Hippocampal formation (tissue), 2 donors: ENCODE results near the gene WDR93.
"Not testable (repeated sequence)": the region's sequence is repeated elsewhere in the genome, so short reads cannot be mapped to it uniquely, and the experiment has no call there.

Experiments used
- DNase-seq, 2 donors: peaks; one replicate each; lab custom pipeline; 2025; lab: John Stamatoyannopoulos, UW

WDR93 gene

DNA sequence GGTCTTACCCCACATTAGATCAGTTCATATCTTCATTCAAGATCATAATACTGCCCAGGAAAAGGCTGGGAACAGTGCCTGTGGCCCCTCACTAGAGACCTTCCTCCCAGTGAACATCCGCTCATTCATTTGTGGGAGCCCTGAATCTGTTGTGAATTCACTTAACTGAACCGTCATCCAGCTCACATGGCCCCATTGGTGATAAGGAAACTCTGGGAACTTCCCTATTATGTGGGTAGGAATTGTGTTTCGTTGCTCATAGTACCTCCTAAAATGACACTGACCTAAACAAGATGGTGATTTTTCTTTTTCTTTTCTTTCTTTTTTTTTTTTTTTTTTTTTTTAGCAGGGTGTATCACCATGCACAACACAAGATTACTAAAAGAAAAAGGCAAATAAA lies 78.8 kb downstream of the WDR93 start:
- no peak for DNase-seq

DNA sequence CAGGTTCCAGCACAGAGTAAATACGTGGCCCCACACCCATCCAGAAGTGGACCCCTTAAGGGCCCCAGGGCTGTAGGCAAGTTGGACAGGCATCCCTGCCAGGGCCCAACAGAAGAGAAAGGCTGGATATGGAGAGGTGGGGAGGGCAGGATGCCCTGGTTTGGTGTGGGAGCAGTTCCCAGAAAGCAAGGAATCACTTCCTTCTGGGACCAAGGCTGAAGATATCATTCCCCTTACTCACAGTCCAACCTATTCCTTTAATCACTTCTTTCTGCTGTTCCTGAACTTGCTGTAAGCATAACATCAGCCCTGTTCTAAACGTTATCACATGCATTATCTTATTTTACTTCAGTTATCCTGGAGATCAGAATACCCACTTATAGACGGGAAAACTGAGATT lies 79.4 kb downstream of the WDR93 start:
- no peak for DNase-seq

DNA sequence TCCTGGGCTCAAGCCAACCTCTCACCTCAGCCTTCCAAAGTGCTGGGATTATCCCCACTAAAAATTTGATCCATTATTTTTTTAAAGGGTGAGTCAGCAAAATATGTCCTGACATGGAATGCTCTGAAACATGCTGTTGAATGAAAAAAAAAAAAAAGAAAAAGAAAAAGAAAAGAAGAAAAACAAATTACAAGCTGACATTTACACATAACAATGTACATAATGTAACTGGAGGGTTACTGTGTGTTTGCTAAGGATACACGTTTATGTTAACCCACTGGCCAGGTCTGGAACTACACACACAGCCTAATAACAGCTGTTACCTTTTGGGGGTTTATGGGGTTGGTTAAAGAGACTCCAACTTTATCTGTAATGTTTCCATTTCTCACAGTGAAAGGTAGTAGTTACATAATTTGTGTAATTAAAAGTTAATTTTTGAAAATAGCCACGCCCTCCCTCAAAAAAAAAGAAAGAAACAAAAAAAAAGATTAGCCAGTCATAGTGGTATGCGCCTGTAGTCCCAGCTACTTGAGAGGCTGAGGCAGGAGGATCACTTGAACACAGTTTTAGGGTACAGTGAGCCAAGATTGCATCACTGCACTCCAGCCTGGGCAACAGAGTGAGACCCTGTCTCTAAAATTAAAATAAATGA lies 82.4 kb downstream of the WDR93 start:
- no peak for DNase-seq

DNA sequence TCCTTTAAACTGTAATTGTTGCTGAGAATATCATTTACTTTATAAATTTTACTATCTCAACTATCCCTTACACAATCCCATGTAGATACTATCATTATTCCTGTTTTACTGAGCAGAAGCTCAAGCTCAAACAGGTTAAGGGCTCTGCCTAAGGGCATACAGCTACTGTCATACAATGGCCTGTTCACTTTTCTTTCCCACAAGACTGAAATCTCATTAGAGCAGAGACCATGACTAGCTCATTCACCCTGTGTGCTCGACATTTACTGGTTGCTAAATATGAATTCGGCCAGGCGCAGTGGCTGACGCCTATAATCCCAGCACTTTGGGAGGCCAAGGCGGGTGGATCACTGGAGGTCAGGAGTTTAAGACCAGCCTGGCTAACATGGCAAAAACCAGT lies 83.9 kb downstream of the WDR93 start:
- no peak for DNase-seq

DNA sequence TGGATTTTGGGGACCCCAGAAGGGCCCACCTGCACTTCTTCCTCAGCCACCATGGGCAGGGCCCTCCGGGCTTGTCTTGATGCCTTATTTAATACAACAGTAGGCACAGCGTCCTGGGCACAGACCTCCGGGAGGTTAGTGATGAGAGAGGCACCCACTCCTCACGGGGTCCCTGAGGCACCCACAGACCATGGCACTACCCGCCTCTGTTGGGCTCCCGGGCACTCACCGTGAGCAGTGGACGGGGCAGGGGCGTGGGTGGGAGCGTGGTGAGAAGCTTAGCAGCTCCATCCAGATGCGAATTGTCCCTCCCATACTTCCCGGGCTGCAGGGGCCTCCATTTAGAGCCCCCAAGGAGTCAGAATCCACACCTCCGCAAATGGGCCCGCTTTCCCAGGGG lies 85.2 kb downstream of the WDR93 start:
- no peak for DNase-seq

DNA sequence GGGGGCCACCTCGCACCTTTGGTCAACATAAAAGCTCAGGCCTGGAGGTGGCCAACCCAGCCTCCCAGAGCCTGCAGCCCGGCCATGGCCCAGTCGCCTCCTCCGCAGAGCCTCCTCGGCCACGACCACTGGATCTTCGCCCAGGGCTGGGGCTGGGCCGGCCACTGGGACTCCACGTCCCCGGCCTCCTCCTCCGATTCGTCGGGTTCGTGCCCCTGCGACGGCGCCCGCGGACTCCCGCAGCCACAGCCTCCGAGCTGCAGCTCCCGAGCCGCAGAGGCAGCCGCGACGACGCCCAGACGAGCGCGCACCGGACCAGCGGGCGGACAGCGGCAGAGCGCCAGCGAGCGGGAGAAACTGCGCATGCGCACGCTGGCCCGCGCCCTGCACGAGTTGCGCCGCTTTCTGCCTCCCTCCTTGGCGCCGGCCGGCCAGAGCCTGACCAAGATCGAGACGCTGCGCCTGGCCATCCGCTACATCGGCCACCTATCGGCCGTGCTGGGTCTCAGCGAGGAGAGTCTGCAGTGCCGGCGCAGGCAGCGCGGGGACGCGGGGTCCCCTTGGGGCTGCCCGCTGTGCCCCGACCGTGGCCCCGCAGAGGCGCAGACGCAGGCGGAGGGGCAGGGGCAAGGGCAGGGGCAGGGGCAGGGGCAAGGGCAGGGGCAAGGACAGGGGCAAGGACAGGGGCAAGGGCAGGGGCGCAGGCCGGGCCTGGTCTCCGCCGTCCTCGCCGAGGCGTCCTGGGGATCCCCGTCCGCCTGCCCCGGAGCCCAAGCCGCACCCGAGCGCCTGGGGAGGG lies 85.9 kb downstream of the WDR93 start, which contains the start of gene MESP2:
Gene MESP2, plus strand, starts transcription at position 59 of the 799 bp plus-strand sequence. Its CDS starts 26 bp downstream, at position 85.
- DNase-seq: peak in 1 of 2 donors; percentile 66

DNA sequence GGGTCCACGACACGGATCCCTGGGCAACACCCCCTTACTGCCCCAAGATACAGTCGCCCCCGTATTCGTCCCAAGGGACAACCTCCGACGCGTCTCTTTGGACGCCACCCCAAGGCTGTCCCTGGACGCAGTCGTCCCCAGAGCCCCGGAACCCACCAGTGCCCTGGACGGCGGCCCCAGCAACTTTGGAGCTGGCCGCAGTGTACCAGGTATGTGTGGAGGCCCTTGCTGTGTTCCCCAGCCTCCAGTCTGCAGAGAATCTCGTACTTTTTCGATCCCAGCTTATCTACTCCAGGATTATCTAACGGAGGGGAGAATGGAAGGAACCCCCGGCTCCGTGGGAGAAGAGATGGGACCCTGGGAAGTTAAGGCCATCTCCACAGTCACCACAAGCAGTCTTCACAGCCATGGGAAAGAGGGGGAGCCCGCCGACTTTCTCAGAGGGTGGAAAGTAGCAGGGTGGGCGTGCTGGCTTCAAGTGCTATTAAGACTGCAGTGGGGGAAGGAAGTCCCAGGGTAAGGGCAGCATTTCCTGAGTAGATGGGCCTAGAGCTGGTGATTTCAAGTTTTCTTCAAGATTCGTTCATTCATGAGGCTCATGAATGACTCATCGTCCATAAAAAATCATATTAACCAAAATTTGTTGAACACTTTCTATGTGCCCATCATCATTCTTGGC lies 86.6 kb downstream of the WDR93 start:
- DNase-seq: no peak

DNA sequence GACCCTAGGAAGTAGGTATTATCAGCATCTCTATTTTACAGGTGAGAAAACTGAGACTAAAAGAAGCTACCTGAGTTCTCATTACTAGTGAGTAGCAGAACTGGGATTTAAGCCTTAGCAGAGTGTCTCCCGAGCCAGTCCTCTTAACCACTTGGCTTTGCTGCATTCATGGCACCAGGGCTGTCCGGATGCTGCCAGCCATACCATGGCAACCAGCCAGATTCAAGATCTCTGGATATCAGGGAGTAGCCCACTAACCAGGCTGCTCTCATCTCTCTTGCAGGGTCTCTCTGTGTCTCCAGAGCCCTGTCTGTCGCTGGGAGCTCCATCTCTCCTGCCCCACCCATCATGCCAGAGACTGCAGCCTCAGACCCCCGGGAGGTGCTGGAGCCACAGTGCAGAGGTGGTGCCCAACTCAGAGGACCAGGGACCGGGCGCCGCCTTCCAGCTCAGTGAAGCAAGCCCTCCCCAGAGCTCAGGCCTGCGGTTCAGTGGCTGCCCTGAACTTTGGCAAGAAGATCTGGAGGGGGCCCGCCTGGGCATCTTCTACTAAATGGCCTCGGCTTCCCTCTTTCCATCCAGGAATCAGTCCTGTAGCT lies 87.3 kb downstream of the WDR93 start:
- no peak for DNase-seq

DNA sequence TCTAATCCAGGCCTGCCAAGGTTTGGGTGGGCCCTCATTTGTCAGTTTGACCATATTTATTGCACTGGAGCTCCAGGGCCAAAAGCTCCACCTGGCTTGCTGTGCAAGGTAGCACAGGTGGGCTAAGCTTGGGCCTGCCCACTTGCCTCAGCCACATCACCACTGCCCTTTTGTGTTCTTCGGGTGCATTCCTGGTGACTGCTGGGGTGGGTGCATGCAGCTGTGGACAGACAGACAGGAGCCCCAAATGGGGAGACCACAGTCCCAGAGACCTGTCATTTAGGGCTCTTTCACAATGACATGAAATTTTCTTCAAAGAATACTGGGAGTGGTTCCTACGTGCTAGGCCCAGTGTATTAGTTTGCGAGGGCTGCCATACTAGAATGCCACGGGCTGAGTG lies 88.2 kb downstream of the WDR93 start:
- DNase-seq: no peak

DNA sequence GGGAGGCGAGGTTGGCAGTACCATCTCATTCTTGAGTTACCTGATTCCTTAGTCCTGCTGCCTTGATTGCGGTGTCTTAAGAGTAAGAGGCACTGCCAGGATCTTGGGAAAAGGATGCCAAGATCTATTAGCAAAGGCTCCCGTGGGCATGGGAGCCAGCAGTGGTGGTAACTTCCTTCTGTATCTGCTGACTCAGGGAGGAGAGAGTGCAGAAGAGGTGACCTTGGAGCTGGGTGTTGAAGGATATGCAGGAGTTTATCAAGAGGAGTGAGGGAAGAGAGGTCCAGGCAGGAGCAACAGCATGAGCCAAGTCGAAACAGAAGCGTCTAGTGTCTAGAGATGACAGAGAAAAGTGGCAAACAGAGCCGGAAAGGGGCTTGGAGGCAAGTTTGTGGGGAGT lies 90.0 kb downstream of the WDR93 start:
- no peak for DNase-seq

DNA sequence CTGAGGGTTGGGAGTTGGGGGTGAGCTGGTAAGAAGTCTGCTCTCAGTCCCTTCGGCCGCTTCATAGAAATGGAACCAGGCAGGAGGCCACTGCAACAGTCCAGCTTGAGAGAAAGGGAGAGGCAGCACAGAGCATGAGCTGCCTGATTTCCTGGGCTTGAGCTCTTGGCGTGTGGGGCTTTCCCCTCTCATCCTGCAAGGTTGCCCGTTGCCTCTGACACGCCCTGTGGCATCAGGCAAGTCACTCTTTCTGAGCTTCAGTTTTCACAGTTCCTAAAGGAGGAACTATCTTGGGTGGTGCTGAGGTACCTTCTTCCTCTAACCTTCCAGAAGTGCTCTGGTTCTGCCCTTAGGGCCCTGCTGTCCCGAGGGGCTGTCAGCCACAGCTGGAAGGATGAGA lies 90.4 kb downstream of the WDR93 start:
- DNase-seq: no peak

DNA sequence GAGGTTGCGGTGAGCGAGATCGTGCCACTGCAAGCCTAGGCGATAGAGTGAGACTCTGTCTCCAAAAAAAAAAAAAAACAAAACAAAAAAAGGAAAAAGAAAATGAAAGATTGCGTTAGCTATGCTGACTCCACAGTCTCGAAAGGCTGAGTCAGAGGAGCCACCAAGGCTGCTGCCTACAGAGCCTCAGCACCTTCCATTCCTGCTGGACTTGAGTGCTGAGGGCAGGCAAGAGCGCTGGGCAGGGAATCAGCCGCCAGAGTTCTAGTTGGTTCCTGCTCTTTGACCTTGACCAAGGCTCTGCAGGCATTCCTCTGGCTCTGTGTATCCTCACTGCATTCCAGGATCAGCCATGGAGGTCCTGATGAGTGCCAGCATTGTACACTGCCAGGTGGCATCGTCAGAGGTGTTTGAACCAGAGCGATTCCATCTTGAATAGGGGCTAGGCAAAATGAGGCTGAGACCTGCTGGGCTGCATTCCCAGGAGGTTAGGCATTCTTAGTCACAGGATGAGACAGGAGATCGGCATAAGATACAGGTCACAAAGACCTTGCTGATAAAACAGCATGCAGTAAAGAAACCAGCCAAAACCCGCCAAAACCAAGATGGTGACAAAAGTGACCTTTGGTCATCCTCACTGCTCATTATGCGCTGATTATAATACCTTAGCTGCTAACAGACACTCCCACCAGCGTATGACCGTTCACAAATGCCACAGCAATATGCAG lies 91.4 kb downstream of the WDR93 start:
- DNase-seq: no peak

DNA sequence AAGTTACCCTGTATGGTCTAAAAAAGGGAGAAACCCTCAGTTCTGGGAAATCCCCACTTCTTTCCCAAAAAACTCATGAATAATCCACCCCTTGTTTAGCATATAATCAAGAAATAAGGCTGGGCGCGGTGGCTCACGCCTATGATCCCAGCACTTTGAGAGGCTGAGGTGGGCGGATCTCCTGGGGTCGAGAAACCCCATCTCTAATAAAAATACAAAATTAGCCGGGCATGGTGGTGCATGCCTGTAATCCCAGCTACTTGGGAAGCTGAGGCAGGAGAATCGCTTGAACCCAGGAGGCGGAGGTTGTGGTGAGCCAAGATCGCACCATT lies 92.0 kb downstream of the WDR93 start:
- DNase-seq: not testable (repeated sequence)

DNA sequence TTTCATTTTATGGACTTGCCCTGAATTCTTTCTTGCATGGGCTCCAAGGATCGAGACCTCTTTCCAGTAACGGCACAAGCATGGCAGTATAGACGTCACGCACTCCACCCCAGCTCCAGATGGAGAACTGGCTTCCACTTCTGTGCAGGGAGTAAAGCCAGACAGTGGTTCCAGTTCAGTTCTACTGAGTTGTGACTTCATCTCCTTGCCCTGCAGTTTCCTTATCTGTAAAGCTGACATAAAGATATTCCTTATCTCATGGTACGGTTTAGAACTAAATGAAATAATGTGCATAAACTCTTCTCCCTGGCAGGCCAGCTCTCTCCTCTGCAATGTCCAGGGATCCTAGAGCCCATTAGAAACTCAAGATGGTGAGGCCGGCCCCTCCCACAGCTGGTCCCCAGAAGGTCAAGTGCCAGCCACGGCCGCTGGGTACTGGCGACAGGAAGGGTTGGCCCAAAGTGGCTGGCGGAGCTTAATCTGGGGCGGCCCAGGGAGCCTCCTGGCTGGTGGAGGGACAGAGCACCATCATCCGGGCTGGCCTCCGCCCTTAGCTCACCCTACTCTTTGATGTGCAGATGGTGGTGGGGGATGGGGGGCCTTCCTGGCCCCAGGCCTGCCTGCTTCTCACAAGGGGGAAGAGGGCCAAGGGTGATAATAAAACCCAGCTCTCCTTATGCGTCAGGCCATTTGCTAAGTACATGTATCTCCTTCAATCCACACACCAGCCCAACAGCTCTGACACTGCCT lies 92.7 kb downstream of the WDR93 start:
- DNase-seq: no peak

DNA sequence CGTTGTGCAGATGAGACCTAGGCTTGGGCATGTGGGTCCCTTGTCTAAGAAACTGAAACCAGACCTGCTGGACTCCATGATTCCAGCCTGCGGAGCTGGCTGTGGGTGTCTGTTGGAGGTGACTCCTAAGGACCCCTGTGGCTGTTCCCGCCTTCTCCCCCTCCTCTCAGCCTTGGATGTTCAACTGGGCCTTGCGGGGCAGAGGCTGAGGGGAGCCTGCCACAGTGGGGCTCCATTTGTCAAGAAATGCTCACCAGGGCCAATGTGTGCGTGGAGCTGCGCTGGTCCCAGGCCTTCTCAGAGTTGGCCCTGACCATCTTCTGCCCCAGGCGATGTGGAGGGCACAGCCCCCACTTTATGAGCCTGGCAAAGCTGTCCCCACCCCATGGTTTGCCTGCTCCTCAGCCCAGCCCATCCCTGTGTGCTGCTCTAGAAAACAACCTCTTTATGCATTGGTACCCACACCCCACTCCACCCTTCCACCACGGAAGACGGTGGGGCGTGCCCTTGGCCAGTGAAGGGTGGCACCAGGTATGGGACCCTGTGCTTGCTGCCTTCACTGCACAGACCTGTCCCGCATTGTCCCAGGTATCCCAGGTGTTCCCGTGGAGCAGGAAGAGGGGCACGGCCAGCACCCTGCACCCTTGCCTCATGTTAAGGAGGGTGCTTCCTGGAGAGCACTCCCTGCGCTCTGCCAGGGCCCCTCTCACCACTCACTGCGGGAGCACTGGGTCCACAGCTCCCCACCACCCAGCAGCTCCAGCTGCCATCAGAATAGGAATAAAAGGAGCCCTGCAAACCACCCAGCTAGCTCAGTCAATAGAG lies 93.5 kb downstream of the WDR93 start:
- no peak for DNase-seq

DNA sequence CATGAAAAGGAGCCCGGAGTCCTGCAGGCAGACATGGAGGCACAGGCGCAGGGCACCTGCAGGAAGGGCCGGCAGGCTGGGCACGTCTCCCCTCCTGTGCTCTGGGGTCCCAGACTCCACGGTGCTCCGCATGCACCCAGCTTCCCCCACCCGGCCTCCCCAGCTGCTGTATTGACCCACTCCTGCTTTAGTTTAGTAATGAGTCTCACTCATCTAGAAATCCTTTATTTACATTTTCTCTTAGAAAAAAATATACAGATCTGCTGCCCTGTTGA lies 94.0 kb downstream of the WDR93 start:
- no peak for DNase-seq

DNA sequence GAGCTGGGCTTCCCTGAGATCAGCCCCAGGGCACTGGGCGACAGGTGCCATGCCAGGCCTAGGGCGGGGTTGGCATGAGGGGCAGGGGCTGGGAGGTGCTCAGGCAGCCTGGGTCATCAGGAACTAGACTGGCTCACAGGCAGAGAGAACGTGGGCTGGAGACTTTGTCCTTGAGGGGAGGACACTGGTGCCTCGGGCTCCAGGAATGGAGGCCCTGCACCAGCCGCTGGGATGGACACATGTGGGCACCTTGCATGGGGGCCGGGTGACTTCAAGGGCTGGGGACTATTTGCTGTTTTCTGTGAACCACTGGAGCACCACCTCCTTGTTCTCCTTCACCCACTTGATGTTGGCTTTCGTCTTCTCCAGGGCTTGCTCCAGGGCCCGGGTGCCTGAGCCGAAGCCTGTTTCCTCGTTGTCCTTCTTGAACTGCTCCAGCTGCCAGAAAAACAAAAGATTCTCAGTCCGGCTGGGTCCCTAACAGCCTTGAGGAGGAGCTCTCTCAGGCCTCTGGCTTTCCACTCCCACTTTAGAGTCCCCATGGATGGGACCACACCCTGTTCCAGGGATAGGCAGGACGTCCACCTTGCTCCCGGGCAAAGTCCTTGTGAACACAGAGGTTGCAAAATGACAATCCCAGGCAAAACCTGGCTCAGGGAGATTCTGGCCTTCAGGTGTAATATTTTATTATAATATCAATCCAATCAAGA lies 94.6 kb downstream of the WDR93 start:
- no peak for DNase-seq

DNA sequence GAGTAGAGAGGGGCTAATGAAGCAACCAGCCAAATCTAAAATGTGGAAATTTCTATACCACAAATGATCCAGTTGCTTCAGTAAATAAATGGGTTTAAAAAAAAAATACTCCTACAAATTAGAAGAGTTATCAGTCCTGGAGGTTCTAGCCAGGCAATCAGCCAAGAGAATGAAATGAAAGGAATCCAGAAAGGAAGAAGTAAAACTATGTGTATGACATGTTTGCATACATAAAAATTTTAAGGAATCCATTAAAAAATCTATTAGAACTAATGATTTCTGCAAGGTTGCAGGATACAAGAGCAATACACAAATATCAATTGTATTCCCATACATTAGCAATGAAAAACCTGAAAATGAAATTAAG lies 95.1 kb downstream of the WDR93 start:
- no peak for DNase-seq

DNA sequence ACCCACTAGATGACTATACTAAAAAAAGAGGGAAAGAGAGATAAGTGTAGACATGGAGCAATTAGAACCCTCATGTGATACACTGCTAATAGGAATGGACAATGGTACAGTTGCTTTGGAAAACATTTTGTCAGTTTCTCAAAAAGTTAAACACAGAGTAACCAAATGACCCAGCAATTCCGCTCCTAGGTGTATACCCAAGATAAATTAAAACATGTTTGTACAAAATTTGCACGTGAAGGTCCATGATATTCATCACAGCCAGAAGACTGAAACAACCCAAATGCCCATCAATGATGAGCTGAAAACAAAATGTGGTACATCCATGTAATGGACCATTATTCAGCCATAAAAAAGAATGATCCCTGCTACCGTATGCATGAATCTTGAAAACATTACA lies 97.3 kb downstream of the WDR93 start:
- no peak for DNase-seq

DNA sequence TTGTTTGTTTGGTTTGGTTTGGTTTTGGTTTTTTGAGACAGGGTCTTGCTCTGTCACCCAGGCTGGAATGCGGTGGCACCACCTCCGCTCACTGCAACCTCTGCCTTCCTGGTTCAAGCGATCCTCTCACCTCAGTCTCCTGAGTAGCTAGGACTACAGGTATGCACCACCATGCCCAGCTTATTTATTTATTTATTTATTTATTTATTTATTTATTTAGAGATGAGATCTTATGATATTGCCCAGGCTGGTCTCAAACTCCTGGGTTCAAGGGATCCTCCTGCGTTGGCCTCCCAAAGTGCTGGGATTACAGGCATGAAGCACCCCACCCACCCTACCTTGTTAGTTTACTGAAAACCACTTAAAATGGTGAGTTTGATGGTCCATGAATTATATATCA lies 98.0 kb downstream of the WDR93 start:
- not testable (repeated sequence) for DNase-seq
